Ascending aorta (tissue), 2 donors: ENCODE data around the gene LGALS9B. TPM values are rescaled to one million over a fixed set of nuclear protein-coding genes. Genes with fewer than 3 reads are reported as not detected.
"Not testable (repeated sequence)": the region's sequence is repeated elsewhere in the genome, so short reads cannot be mapped to it uniquely, and the experiment has no call there.

Source experiments
- DNase-seq, 2 donors: peaks; one replicate each; pipeline ENCODE4 v3.0.0-alpha.2; 2019; ENCODE audit warnings: low spot score in 2 of 2
- H3K27ac ChIP-seq, 2 donors: fragments of 200-600 bp; sonication (generic); one replicate each; pipeline ENCODE4 v1.5.1; 2016 to 2017; ENCODE audit warnings: mild to moderate bottlenecking in 1 of 2
- H3K27me3 ChIP-seq: fragments of 200-600 bp; sonication (generic); one replicate; pipeline ENCODE4 v1.5.1; 2017
- H3K36me3 ChIP-seq, 2 donors: fragments of 200-600 bp; sonication (generic); one replicate each; pipeline ENCODE4 v1.5.1; 2016
- H3K4me1 ChIP-seq, 2 donors: fragments of 200-600 bp; sonication (generic); one replicate each; pipeline ENCODE4 v1.5.1; 2016 to 2017; ENCODE audit warnings: mild to moderate bottlenecking in 1 of 2
- H3K4me3 ChIP-seq, 2 donors: fragments of 200-600 bp; sonication (generic); one replicate each; pipeline ENCODE4 v1.5.1; 2016 to 2017; ENCODE audit warnings: mild to moderate bottlenecking in 1 of 2
- H3K9me3 ChIP-seq, 2 donors: fragments of 200-600 bp; sonication (generic); one replicate each; pipeline ENCODE4 v1.5.1; 2016
- intact Hi-C: fragments of 100-400 bp; cut with DNase I; formaldehyde crosslinking; loops from one replicate; pipeline ENCODE4 v1.15.1; 2023
- total RNA-seq: library from RNA; depleted of rRNA; stranded (reverse); fragments of >200 nt; gene quantifications from one replicate; pipeline ENCODE4 v1.1.0, GENCODE V29; 2016

Gene LGALS9B
- total RNA-seq, 1 donor from 2014 or later: not detected

DNA sequence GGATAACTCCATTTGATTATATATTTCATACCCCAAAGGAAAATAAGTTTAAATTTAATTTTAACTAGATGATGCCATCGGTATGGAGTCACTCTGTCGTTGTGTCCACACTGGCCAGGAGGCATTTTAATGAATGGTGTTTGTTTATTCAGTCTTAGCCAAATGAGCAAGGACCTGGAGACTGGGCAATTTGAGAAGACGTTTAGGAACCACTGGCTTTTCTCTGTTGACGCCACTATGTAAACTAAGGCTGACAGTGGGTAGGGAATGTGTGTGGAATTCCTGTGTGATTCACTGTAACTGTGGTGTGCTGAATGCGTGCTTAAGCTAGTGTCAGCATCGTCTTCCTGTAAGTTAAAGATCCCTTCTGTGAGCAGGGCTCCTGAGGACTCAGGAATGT lies 17.6 kb upstream of the LGALS9B start:
- H3K9me3 ChIP-seq, intact Hi-C loops, H3K27ac ChIP-seq, DNase-seq, H3K4me3 ChIP-seq, H3K36me3 ChIP-seq, H3K27me3 ChIP-seq, H3K4me1 ChIP-seq: not testable (repeated sequence)

- H3K9me3 ChIP-seq, intact Hi-C loops, H3K4me3 ChIP-seq, H3K4me1 ChIP-seq, H3K27ac ChIP-seq, H3K27me3 ChIP-seq, H3K36me3 ChIP-seq, DNase-seq: not testable (repeated sequence)
Measured at GRCh38 chr17:20479889-20480591, 12.7 kb upstream of the LGALS9B start.

GRCh38 chr17:20477398-20478071 lies 10.2 kb upstream of the LGALS9B start:
- H3K4me1 ChIP-seq, H3K36me3 ChIP-seq, intact Hi-C loops, H3K27me3 ChIP-seq, H3K9me3 ChIP-seq, H3K4me3 ChIP-seq, DNase-seq, H3K27ac ChIP-seq: not testable (repeated sequence)

GRCh38 chr17:20475137-20475831 lies 7.9 kb upstream of the LGALS9B start:
- H3K9me3 ChIP-seq, intact Hi-C loops, H3K36me3 ChIP-seq, DNase-seq, H3K27ac ChIP-seq, H3K27me3 ChIP-seq, H3K4me1 ChIP-seq, H3K4me3 ChIP-seq: not testable (repeated sequence)

- H3K4me1 ChIP-seq, DNase-seq, H3K9me3 ChIP-seq, H3K36me3 ChIP-seq, intact Hi-C loops, H3K27me3 ChIP-seq, H3K27ac ChIP-seq, H3K4me3 ChIP-seq: not testable (repeated sequence)
Measured at GRCh38 chr17:20474081-20474480, 6.7 kb upstream of the LGALS9B start.

GRCh38 chr17:20469946-20470345 lies 2.6 kb upstream of the LGALS9B start:
- H3K36me3 ChIP-seq, H3K27me3 ChIP-seq, H3K27ac ChIP-seq, DNase-seq, H3K4me1 ChIP-seq, H3K9me3 ChIP-seq, intact Hi-C loops, H3K4me3 ChIP-seq: not testable (repeated sequence)

DNA sequence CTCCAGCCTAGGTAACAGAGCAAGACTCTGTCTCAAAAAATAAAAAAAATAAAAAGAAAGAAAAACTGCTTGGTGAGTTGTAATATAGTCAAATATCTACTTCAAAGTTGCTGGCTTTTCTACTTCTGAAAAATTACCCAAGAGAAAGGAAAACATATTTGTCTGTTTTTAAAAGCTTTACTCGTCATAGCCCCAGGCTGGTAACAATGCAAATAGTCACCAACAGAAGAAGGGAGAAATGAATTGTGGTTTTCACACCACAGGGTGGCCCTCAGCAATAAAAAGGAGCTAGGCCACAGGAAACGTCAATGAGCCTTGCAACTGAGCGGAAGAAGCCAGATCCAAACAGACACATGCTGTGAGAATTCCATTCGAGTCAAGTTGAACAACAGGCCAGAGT lies 1.8 kb upstream of the LGALS9B start:
- H3K27ac ChIP-seq, intact Hi-C loops, H3K9me3 ChIP-seq, H3K27me3 ChIP-seq, H3K4me1 ChIP-seq, H3K36me3 ChIP-seq, DNase-seq, H3K4me3 ChIP-seq: not testable (repeated sequence)

DNA sequence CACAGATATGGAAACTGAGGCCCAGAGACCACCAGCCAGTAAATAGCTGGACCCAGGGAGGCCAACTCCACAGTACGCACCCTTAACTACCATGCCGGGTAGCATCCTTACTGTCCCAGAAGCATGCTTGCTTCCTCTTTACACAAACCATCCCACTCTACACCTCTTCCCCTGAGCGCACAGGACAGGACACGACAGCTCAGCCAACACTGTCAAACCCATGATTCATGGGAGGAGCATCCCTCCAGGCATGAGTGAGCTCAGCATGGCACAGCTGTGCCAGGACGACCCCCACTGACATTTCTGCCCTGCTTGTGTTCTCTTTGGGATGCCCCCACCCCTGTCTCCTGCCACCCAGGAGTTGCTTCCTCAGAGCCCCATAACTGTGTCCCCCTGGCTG lies 340 bp downstream of the LGALS9B start:
- H3K27me3 ChIP-seq, intact Hi-C loops, H3K36me3 ChIP-seq: not testable (repeated sequence)

GRCh38 chr17:20466553-20466952 lies 786 bp downstream of the LGALS9B start:
- DNase-seq, H3K27ac ChIP-seq, H3K4me1 ChIP-seq, H3K9me3 ChIP-seq, H3K27me3 ChIP-seq, H3K4me3 ChIP-seq, H3K36me3 ChIP-seq, intact Hi-C loops: not testable (repeated sequence)

More for the DNA sequence above, 340 bp downstream of the LGALS9B start:
- H3K4me1 ChIP-seq, H3K4me3 ChIP-seq, DNase-seq, H3K9me3 ChIP-seq, H3K27ac ChIP-seq: not testable (repeated sequence)

GRCh38 chr17:20465535-20465934 lies 1.8 kb downstream of the LGALS9B start:
- DNase-seq, H3K36me3 ChIP-seq, H3K27ac ChIP-seq, H3K4me3 ChIP-seq, H3K27me3 ChIP-seq, intact Hi-C loops, H3K4me1 ChIP-seq, H3K9me3 ChIP-seq: not testable (repeated sequence)

GRCh38 chr17:20464854-20465414 lies 2.4 kb downstream of the LGALS9B start:
- H3K27me3 ChIP-seq, H3K36me3 ChIP-seq, intact Hi-C loops, H3K9me3 ChIP-seq, H3K4me1 ChIP-seq, H3K27ac ChIP-seq, H3K4me3 ChIP-seq, DNase-seq: not testable (repeated sequence)

DNA sequence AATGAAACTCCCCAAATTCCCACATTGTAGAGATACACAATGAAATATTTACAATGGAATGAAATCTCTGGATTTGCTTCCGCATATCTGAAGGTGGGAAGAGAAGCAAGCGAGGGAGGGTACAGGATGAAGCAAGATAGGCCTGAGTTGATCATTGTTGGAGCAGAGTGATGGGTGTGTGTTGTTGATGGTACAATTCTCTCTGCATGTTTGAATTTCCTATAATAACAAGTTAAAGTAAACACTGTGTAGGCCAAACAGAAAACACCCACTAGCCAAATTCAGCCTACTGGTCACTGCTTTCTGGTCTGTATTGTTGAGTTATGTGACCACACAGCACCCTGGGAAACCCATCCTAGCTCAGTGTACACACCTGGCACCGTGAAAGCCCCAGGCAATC lies 5.2 kb downstream of the LGALS9B start:
- intact Hi-C loops, H3K4me1 ChIP-seq, H3K36me3 ChIP-seq, H3K27me3 ChIP-seq, DNase-seq, H3K9me3 ChIP-seq, H3K4me3 ChIP-seq, H3K27ac ChIP-seq: not testable (repeated sequence)

DNA sequence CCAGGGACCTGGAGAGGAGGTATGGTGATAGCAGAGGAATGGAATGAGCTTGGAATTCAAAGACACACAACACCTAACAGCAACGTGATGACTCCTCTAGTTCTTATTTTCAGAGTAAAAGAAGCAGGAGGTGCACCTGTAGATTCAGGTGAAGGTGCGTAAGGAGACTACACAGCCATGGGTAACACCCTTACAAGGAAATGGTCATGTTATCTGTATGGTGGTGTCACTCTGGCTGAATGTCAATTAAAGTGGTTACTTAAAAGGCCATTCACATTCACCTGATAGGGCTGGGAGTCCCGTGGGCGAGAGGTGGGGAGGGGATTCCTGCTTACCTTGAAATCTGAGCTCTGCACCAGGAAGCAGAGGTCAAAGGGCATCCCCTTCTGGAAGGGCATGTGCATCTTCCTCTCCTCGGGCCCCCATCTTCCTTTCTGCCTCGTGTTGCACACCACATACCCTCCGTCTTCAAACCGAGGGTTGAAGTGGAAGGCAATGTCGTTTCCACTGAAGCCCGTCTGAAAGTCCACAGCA lies 9.4 kb downstream of the LGALS9B start:
- H3K9me3 ChIP-seq, intact Hi-C loops, DNase-seq, H3K27me3 ChIP-seq, H3K27ac ChIP-seq, H3K4me3 ChIP-seq, H3K4me1 ChIP-seq, H3K36me3 ChIP-seq: not testable (repeated sequence)

DNA sequence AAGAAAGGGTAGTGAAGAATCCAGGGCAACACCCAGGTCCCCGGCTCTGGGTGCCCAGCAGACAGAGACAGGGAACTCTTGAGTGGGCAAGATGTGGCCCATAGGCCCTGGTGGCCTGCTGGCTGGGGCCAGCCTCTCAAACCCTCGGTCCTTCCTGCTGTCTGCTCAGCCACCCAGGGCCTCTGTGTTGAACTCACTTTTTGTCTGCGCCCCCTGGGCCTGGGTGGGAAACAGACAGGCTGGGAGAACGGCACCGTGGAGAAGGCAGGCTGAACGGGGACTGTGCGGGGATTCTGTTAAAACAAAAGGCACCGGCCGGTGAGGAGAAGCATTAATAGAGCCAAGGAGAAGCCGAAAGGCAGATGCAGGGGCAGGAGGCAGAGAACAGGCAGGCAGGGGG lies 12.2 kb downstream of the LGALS9B start:
- H3K4me3 ChIP-seq, intact Hi-C loops, H3K9me3 ChIP-seq, H3K4me1 ChIP-seq, DNase-seq, H3K27me3 ChIP-seq, H3K36me3 ChIP-seq, H3K27ac ChIP-seq: not testable (repeated sequence)
